DLD1 (cell line): ENCODE data around the gene VPS13C.

ENCODE experiments used
- in situ Hi-C: cut with HindIII; loops from 2 replicates; pipeline ENCODE4 v1.10.0; 2017; ENCODE audit warnings: low sequenced_read_pairs

VPS13C gene

GRCh38 chr15:61938249-61938648 is 122.0 kb downstream of the VPS13C start:
- in situ Hi-C loops = no loop called here

GRCh38 chr15:61936528-61937195 is 123.6 kb downstream of the VPS13C start:
- in situ Hi-C loops = no loop called here

GRCh38 chr15:61935493-61935892 is 124.8 kb downstream of the VPS13C start:
- in situ Hi-C loops = no loop called here

- in situ Hi-C loops = no loop called here
These were observed 130.8 kb downstream of the VPS13C start for GRCh38 chr15:61929452-61929851.

- in situ Hi-C loops = no loop called here
These were observed 137.1 kb downstream of the VPS13C start for GRCh38 chr15:61923173-61923572.

- in situ Hi-C loops = no loop called here
These were observed 139.2 kb downstream of the VPS13C start for GRCh38 chr15:61921093-61921492.

- in situ Hi-C loops = no loop called here
These were observed 142.8 kb downstream of the VPS13C start for GRCh38 chr15:61917457-61917856.

GRCh38 chr15:61916104-61916503 is 144.1 kb downstream of the VPS13C start:
- in situ Hi-C loops = no loop called here

- in situ Hi-C loops = no loop called here
These were observed 144.6 kb downstream of the VPS13C start for GRCh38 chr15:61915640-61916039.

- in situ Hi-C loops = no loop called here
These were observed 149.3 kb downstream of the VPS13C start for GRCh38 chr15:61910839-61911369.

- in situ Hi-C loops = no loop called here
These were observed 152.0 kb downstream of the VPS13C start for GRCh38 chr15:61908241-61908640.

- in situ Hi-C loops = no loop called here
These were observed 152.5 kb downstream of the VPS13C start for GRCh38 chr15:61907753-61908086.

- in situ Hi-C loops = no loop called here
These were observed 153.1 kb downstream of the VPS13C start for GRCh38 chr15:61906961-61907752.

GRCh38 chr15:61893146-61893545 is 167.1 kb downstream of the VPS13C start:
- in situ Hi-C loops = no loop called here

GRCh38 chr15:61892140-61892539 is 168.1 kb downstream of the VPS13C start:
- in situ Hi-C loops = no loop called here

GRCh38 chr15:61890106-61890505 is 170.1 kb downstream of the VPS13C start:
- in situ Hi-C loops = no loop called here

- in situ Hi-C loops = no loop called here
These were observed 170.5 kb downstream of the VPS13C start for GRCh38 chr15:61889706-61890105.

GRCh38 chr15:61888074-61888780 is 172.0 kb downstream of the VPS13C start:
- in situ Hi-C loops = no loop called here

GRCh38 chr15:61880084-61880483 is 180.2 kb downstream of the VPS13C start:
- in situ Hi-C loops = no loop called here

- in situ Hi-C loops = no loop called here
These were observed 181.0 kb downstream of the VPS13C start for GRCh38 chr15:61879219-61879618.

GRCh38 chr15:61871926-61872522 is 188.2 kb downstream of the VPS13C start:
- in situ Hi-C loops = no loop called here
